Nephron progenitor cell (in vitro differentiated cells): Measurements from ENCODE around the gene STRN4.

ENCODE experiments used
- DNase-seq: peaks from one replicate; pipeline ENCODE4 v3.0.0; 2021
- H3K27ac Mint-ChIP-seq: 2 replicates; pipeline ENCODE4 v1.8.0; 2021; ENCODE audit warnings: mild to moderate bottlenecking, moderate library complexity, mixed read lengths
- H3K27me3 Mint-ChIP-seq: 2 replicates; pipeline ENCODE4 v1.8.0; 2021; ENCODE audit warnings: mild to moderate bottlenecking, low read depth, mixed read lengths; ENCODE audit not compliant: poor library complexity
- H3K36me3 Mint-ChIP-seq: 2 replicates; pipeline ENCODE4 v1.8.0; 2021; ENCODE audit warnings: low read depth, mixed read lengths
- H3K4me1 Mint-ChIP-seq: 2 replicates; pipeline ENCODE4 v1.8.0; 2021; ENCODE audit warnings: mixed read lengths
- H3K4me3 Mint-ChIP-seq: 2 replicates; pipeline ENCODE4 v1.8.0; 2021; ENCODE audit warnings: mild to moderate bottlenecking, moderate library complexity, mixed read lengths
- H3K9me3 Mint-ChIP-seq: 2 replicates; pipeline ENCODE4 v1.8.0; 2021; ENCODE audit warnings: mild to moderate bottlenecking, moderate library complexity, mixed read lengths
- TF ChIP-seq, protein P1 (sequence below): fragments of 200-600 bp; sonication (generic); IDR thresholded peaks from 2 replicates; pipeline ENCODE4 v1.5.0; 2021; ENCODE audit warnings: antibody characterized with exemption

The STRN4 gene

DNA sequence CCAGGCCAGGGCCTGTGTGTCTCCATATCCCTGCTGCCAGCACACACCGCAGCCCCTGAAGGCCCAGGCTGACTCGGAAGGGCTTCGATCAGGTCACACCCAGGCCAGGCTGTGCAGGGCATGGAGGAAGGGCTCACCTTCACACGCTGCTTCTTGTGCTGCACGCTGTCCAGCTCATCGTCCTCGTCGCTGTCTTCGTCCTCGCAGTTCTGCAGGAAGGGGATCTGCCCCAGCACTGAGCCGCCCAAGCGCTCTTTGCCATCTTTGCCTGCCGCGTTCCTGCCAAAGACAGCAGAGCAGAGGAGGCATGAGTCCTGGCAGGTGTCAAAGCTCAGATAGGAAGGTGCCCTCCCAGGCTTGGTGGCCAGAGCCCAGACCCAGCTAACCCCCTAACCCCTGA, 15.7 kb downstream of the STRN4 start:
- Mint-ChIP-seq H3K4me3 (no peak overlapping the region), H3K27ac (peak overlapping the region; percentile 97), H3K27me3 (no peaks in the 10 kb centered on the region), H3K36me3 (peaks cover 52% of the 10 kb centered on the region), H3K9me3 (no peaks in the 10 kb centered on the region), H3K4me1 (peaks cover 32% of the 10 kb centered on the region)
- DNase-seq, result no peak
- TF ChIP-seq, protein P1, sequence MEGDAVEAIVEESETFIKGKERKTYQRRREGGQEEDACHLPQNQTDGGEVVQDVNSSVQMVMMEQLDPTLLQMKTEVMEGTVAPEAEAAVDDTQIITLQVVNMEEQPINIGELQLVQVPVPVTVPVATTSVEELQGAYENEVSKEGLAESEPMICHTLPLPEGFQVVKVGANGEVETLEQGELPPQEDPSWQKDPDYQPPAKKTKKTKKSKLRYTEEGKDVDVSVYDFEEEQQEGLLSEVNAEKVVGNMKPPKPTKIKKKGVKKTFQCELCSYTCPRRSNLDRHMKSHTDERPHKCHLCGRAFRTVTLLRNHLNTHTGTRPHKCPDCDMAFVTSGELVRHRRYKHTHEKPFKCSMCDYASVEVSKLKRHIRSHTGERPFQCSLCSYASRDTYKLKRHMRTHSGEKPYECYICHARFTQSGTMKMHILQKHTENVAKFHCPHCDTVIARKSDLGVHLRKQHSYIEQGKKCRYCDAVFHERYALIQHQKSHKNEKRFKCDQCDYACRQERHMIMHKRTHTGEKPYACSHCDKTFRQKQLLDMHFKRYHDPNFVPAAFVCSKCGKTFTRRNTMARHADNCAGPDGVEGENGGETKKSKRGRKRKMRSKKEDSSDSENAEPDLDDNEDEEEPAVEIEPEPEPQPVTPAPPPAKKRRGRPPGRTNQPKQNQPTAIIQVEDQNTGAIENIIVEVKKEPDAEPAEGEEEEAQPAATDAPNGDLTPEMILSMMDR, result no peak

DNA sequence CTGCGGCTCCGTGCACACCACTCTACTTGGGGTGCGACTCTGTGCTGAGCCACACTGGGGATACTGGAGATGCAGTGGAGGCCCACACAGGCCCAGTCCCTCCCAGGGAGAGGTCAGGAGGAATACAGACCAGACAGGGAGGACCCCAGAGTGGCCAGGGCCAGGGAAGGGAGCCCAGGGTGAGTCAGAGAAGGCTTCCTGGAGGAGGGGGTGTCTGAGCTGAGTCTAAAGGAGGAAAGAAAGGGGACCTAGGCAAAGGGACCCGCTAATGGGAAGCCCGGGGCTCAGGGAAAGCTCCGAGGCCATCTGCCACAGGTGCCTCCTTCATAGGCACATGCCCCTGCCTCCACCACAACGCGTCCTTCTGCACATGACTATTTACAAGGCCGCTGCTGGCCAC, 16.1 kb downstream of the STRN4 start:
- DNase-seq, result no peak
- H3K4me3 Mint-ChIP-seq, result no peak overlapping the region
- peaks cover 32% of the 10 kb centered on the region for H3K4me1 Mint-ChIP-seq
- TF ChIP-seq, protein P1, result no peak
- no peaks in the 10 kb centered on the region for H3K9me3 Mint-ChIP-seq
- peaks cover 54% of the 10 kb centered on the region for H3K36me3 Mint-ChIP-seq
- no peak overlapping the region for H3K27ac Mint-ChIP-seq
- no peaks in the 10 kb centered on the region for H3K27me3 Mint-ChIP-seq

DNA sequence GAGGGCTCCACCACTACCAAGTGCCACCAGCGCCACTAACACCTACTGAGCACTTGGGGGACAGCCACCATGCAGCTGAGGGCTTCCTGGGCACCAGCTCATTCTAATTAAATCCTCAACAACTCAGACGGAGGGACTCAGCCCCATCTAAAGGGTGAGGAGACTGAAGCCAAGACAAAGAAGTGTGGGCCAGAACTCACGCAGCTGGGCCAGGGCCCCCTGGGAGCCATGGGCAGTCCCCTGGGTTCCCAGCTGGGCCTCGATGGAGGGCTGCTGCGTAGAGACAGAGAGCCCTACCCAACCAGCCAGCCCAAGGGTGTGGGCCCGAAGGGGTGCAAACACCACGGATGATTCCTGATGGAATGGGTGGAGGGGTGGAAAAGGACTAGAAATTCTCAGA, 16.6 kb downstream of the STRN4 start:
- Mint-ChIP-seq H3K4me1 (peaks cover 32% of the 10 kb centered on the region), H3K4me3 (no peak overlapping the region), H3K27me3 (no peaks in the 10 kb centered on the region), H3K27ac (no peak overlapping the region), H3K9me3 (no peaks in the 10 kb centered on the region), H3K36me3 (peaks cover 54% of the 10 kb centered on the region)
- no peak for DNase-seq
- TF ChIP-seq, protein P1, result no peak

DNA sequence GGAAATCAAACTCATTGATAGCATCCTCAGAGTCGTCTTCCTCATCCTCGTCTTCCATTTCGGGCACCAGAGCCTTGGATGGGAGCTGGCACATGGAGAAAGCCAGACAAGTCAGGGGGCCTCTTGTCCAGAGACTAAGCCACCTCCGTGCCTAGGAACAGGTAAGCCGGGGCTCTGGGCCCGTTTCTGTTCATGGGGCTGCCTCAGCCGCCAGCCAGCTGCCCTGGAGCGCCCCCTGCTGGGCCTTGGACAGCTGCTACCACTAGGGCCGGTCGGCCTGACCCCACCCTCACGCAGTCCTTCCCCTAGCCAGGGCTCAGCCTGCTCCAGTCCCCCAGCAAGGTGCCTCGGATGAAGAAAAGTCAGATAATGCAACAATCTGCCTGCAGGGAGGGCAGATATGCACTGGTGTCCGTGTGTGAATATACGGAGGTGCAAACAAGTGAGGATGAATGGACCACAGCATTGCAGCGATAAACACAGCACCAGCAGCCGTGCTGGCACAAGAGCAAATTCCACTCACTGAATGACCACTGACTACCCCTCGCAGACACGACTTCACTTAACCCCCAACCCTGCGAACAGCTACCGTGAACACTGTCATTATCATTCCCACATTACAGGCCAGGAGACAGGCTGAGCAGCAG, 17.4 kb downstream of the STRN4 start:
- H3K9me3 Mint-ChIP-seq, result no peaks in the 10 kb centered on the region
- H3K36me3 Mint-ChIP-seq, result peaks cover 51% of the 10 kb centered on the region
- DNase-seq, result peak; percentile 84
- H3K27me3 Mint-ChIP-seq, result no peaks in the 10 kb centered on the region
- H3K27ac Mint-ChIP-seq, result peak overlapping the region; percentile 21
- peaks cover 30% of the 10 kb centered on the region for H3K4me1 Mint-ChIP-seq
- TF ChIP-seq, protein P1, result peak; percentile 89
- H3K4me3 Mint-ChIP-seq, result no peak overlapping the region

DNA sequence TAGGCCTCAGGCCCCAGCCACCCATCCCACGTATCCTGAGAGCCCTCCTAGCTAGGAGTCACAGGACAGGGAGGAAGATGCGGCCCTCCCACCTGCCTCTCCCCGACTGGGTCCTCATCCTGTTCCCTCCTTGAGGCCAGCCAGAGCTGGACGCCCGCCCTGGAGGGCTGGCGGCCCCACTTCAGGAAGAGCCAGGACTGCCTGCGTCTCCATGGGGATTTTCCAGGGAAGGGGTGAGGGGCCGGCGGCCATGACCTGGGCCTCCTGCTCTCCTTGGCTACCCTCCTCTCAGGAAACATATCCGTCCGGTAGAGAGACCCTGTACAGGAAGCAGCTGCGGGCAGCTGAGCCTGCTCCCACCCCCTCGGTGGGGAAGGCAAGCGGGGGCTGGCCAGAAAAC, 18.0 kb downstream of the STRN4 start:
- Mint-ChIP-seq H3K4me3 (no peak overlapping the region), H3K36me3 (peaks cover 47% of the 10 kb centered on the region), H3K4me1 (peaks cover 28% of the 10 kb centered on the region), H3K27ac (no peak overlapping the region), H3K9me3 (no peaks in the 10 kb centered on the region), H3K27me3 (no peaks in the 10 kb centered on the region)
- DNase-seq, result no peak
- TF ChIP-seq, protein P1, result no peak

DNA sequence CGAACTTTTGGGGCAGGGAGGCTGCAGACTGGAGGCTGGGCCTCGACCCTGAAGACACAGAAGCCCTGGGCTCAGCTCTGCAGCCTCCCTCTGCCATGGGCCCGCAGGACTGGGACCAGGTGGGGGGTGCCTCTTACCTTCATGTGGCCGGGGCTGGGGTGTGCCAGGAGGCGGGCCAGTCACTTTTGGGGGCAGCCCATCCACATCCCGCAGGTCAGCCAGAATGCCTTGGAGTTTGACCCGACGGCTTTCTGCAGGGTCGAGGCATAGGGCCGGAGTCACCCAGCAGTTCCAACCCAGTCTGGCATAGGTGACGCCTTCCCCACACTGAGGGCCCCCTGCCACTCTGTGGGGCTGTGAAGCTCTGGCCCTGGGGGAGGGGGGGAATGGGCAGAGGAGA, 18.5 kb downstream of the STRN4 start:
- Mint-ChIP-seq H3K4me3 (no peak overlapping the region), H3K36me3 (peaks cover 45% of the 10 kb centered on the region), H3K4me1 (peaks cover 28% of the 10 kb centered on the region), H3K9me3 (no peaks in the 10 kb centered on the region), H3K27ac (no peak overlapping the region), H3K27me3 (no peaks in the 10 kb centered on the region)
- TF ChIP-seq, protein P1, result no peak
- DNase-seq, result no peak
